ENCODE measurements around the gene PCBP3.
"Not testable (repeated sequence)": the region's sequence is repeated elsewhere in the genome, so short reads cannot be mapped to it uniquely, and the experiment has no call there.

The PCBP3 gene

DNA sequence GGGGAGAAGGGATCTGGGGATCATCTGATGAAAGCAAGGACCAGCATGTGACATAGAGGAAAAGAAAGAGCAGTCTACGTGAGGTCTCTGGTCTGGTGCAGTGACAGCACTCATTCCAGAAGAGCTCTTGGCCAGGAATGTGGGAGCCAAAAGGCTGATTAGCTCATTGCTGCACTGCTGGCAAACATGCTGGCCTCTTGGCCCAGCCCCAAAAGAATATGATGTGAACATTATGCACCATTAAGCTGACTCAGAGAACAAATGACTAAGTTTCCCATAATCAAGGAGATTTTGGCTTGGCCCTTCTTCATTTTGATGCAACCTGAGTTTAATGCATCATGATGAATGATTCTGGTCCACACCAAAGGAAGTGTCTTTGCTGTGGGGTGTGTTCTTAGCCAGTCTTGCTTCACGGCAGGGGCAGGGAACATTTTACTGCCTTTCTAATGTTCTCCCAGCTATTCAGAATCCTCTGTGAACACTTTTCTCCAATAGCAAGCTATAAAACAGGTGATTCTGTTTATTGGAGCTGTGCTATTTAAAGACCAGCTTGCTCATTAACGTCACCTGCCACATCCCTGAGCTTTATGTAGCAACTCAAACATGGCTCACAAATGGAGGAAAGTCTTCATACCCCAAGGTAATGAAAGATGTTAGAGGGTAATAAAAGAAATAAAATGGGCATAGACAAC is 55.1 kb downstream of the PCBP3 start:
- no peak for DNase-seq

DNA sequence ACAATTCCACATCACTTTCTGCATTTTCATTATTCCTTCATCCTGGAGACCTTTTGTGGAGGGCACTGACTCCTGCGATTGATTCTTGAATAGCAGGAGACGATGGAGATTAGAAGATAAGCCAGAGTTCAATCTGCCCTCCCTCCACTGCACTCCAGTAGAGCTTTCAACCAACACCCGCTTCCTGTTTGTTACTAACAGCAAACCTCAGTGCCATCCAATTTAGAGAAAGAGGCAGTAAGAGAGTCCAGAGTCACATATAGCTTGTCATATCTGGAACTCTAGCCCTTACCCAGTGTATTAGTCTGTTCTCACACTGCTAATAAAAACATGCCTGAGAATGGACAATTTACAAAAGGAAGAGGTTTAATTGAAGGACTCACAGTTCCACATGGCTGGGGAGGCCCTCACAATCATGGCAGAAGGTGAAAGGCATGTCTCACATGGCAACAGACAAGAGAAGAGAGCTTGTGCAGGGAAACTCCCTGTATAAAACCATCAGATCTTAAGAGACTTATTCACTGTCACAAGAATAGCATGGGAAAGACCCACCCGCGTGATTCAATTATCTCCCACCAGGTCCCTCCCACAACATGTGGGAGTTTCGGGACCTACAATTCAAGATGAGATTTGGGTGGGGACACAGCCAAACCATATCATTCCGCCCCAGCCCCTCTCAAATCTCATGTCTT is 55.9 kb downstream of the PCBP3 start:
- no peak for DNase-seq

DNA sequence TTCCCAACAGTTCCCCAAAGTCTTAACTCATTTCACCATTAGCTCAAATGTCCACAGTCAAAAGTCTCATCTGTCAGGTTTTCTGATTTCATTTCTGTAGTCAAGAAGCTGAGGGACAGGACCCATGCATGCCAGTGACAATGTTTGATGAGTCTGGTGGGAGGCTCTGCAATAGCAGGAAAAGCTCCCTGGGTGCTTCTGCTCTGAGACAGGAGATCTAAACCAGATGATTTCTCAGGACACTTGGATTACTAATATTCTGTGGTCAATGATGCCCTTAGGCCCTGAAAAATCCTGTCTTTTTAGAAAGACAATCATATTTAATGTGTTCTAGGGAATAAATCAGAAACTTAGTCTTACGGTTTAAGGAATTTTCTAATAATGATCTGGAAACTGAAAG is 56.4 kb downstream of the PCBP3 start:
- DNase-seq, result no peak

DNA sequence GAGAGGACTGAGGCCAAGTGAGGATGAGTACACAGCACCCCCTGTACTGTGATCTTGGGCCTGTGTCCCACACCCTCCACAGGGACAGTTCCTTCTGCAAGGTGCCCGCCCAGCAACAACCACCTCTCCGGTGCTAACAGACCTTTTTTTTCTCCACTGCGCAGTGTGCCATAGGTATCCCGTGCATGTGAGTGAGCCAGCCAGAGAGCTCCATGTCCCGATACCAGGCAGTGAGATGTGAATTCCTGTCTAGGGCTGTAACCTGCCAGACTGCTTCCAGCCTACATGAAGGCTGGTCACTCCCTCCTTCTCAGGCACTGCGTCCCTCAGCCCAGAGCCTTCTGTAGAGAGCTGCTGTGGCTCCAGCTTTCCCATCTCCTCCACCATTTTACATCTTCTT is 56.9 kb downstream of the PCBP3 start:
- no peak for DNase-seq

DNA sequence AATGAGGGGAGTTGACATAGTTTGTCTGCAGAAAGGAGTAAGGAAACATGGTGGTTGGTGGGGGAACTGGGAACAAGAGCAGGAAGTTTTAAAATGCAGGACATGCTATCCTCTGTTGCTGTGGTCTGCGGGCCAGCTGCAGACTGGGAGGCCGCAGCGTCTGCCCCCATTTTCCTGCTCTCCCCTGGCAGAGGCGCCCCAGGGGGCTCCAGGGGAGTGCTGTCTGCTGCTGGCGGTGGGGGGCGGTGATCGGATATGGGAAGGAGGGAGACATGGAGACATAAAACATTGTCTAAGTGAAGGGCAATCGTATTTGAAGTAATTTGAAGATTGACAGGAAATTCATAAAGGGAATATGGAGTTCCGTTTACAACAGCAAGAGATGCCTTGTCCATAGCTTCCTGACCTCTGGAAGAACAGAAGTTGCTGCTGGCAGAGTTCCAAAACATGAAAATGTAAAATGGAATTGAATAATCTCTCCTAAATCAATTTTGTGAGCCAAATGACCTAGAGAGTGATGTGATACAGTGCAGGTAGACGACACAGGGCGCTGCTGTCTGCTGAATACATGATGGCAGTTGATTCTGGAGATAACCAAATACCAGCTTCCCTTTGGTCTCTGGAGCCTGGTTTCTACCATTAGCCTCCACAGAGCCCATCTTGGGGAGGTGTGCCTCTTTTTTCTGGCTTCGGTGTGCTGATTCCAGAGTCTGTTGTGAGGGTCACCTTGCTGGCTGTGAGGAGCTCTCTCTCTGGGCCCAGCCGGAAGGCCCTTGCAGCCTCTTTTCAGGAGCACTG is 61.0 kb downstream of the PCBP3 start:
- DNase-seq, result no peak

DNA sequence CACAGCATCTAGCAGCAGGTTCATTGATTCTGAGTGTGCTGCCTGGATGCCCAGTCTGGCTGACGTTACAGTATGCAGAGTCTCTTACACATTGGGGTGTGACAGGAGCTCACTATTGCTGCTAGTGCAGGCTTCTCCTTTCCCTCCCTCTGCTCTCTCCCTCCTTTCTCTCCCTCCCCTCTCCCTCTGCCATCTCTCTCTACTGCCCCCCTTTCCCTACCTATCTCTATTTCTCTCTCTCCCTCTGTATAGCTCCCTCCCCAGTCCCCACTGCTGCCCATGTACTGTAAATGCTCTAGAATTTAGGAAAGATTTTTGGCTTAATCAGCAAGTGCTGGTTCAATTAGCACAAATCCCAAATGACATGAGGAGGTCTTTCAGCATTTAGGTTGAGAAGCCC is 62.8 kb downstream of the PCBP3 start:
- DNase-seq, result no peak

DNA sequence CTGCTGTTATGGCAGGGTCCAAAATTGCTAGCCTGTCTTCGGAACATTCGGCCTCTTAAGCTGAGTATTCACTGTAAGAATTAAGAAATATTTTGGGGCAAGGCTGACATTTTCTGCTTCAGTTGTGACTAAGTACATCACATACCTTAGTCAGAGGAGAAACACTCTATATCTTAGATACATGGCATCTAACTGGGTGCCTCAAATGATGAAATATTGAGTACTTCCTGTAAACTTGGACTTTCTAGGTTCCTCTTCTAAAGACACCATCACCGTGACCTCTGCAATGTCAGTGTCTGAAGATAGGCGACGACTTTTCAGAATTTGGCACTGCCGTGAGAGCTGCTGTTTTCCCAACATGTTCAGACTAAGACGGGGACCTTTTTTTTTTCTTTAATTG is 65.6 kb downstream of the PCBP3 start:
- DNase-seq, result no peak

DNA sequence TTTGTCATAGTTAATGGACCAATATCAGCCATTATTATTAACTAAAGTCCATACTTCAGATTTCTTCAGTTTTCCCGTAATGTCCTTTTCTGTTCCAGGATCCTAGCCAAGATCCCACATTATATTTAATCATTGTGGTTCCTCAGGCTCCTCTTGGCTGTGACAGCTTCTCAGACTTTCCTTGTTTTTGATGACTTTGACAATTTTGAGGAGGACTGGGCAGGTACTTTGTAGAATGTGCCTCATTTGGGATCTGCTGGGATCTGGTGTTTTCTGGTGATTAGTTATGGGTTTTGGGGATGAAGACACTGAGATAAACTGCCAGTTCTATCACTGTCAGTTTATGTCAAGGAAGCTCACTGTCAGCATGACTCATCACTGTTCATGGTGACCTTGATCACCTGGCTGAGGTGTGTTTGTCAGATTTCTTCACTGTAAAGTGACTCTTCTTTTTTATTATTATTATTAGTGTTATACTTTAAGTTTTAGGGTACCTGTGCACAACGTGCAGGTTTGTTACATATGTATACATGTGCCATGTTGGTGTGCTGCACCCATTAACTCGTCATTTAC is 66.3 kb downstream of the PCBP3 start:
- DNase-seq, result no peak

DNA sequence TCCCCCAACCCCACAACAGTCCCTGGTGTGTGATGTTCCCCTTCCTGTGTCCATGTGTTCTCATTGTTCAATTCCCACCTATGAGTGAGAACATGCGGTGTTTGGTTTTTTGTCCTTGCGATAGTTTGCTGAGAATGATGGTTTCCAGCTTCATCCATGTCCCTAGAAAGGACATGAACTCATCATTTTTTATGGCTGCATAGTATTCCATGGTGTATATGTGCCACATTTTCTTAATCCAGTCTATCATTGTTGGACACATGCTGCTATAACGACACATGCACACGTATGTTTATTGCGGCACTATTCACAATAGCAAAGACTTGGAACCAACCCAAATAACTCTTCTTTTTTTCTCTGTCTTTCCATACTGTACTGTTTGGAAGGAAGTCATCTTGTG is 66.8 kb downstream of the PCBP3 start:
- DNase-seq, result not testable (repeated sequence)

DNA sequence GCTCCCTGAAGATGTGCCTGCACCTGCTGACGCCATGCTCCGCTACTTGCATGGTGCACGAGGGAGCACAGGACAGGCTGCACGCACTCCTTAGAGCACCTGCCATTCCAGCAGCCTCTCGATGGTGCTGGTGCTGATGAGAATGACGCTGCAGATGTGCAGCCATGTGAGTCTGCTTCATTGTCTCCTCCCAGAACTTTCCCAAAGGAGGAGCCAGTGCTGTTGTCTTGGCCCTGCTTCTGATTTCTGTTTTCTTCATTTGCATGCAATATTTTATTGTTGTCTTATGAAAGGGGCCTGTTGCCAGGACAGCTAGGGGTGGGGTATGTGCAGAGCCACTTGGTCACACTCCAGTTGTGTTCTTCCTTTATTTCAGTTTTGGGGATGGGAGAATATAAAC is 70.1 kb downstream of the PCBP3 start:
- DNase-seq, result no peak

DNA sequence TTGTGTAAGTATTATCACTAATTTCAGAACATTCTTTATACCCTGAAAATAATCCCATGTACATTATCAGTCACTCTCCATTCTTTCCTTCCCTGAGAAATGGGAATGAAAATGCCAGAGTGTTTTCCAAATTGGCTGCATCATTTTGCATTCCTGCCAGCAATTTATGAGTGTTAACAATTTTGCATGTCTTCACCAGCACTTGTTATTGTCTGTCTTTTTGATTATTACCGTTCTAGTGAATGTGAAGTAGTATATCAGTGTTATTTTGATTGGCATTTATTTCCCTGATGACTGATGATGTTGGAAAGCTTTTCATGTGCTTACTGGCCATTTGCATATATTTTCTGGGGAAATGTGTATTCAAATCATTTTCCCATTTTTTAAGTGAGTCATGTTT is 71.9 kb downstream of the PCBP3 start:
- DNase-seq, result no peak

DNA sequence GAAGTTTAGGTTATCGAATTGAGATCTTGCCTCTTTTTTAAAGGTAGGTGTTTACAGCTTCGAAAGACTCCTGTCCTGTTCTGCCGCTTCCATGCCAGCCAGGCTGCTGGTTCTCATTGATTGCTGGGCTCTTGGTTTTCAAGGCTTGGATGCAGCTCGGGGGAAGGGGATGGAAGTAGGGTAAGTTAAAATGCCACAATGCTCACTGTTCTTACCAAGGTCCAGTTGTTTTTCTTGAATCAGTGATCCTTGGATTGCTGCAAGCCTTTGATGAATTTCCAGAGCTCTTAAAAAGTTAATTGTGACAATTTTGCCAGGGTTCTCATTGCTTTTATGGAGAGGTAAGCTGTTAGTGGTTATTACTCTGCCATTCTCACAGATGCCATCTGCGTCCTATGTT is 74.9 kb downstream of the PCBP3 start:
- no peak for DNase-seq

DNA sequence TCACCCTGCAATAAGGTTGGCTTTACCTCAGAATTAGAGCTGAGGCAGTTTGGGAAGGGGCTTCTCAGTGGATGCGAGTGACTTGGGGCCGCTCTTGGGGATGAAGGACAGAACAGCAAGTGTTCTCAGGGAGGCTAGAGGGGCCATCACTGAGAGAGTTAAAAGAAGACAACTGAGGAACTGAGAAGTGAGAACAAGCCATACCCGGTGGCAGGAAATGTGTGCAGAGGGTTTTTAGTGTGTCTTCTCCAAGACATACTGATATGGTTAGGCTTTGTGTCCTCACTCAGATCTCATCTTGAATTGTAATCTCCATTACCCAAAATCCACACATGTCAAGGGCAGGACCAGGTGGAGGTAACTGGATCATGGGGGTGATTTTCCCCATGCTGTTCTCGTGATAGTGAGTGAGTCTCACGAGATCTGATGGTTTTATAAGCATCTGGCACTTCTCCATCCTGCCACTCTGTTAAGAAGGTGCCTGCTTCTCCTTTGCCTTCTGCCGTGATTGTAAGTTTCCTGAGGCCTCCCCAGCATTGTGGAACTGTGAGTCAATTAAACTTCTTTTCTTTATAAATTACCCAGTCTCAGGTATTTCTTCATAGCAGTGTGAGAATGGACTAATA is 75.8 kb downstream of the PCBP3 start:
- DNase-seq, result no peak

DNA sequence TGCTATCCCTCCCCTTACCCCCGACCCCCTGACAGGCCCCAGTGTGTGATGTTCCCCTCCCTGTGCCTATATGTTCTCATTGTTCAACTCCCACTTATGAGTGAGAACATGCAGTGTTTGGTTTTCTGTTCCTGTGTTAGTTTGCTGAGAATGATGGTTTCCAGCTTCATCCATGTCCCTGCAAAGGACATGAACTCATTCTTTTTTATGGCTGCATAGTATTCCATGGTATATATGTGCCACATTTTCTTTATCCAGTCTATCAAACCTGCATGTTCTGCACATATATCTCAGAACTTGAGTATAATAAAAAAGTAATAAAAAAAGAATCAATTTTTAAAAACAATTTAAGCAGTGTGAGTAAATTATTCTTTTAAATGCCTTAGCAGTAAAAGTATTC is 76.7 kb downstream of the PCBP3 start:
- not testable (repeated sequence) for DNase-seq

DNA sequence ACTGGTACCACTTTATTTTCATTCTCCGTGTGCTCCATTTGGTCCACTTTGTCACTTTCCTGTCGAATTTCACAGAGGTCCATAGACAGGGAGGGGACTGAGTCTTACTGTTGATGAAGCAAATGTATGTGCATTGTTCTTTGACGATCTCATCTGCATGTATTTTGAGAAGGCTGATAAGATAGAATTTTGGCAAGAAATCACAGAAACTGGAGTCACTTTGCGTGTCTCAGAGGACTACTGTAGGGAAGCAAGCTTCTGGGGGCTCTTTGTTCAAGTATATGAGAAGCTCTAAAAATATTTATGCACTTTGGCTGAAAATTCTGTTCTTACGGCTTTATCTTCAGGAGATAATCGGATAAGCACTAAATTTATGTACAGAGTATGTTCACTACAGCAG is 78.1 kb downstream of the PCBP3 start:
- no peak for DNase-seq

DNA sequence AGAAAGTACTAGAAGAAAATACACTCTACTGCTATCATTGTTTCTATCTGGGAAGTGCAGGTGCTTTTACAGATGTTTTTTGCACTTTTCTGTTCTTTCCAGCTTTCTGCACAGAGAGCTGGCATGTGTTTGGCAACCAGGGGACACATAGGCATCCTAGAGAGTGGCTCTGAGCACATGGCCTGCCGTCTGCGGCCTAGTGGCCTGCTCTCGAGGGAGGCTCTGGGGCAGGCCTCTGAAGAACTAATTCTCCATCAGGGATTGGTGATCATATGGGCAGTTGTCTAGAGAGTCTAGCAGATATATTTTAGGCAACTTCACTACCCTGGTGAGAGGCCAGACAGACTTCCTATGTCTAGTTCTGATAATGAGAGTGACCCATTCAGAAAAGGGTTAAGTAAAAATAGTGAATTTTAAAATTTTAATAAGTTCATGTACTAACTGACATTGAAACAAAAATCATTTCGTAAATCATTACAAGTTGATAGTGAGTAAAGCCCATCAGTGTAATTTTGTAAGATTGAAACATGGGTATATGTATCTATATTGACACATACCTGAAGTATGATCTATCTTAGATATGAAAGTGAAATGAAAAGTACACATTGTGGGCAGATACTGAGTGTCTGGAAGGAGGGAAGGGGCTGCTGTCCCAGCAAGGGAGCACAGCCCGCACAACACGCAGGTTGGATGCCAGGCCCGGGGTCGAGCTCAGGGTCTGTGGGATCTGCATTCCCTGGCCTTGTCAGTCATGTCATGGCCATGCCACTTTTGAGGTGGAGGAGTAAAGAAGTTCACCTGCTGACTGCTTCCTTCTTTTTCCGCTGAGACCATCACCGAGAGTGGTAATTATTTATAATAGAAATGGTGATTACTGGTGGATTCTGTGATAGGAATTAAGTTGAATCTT is 79.8 kb downstream of the PCBP3 start:
- no peak for DNase-seq

DNA sequence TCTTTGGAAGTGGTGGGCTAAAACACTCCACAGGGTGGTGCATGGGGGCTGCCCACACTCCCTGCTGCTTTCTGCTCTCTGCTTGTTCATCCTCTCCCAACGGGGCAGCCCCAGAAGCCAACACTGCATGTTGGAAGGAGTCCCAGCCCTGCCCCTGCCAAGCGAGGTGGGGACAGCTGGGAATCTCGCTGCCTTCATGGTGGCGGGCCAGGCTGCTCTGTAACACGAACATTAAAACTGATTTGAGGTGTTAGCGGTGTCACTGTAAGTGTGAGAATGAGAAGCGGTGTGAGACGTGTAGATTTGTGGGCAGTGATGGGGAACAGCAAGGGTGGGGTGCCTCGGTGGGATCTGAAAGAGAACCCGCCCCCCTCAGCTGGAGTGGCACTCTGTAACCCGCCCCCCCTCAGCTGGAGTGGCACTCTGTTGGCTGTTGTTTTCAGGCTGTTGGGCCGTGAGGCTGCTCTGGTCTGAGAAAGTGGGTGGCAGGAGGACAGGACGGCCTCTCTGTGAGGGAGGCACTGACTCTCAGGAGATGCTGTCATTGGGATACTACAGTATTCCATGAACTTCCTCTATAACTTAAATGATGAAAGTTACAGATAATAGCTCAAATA is 80.9 kb downstream of the PCBP3 start:
- DNase-seq, result no peak

DNA sequence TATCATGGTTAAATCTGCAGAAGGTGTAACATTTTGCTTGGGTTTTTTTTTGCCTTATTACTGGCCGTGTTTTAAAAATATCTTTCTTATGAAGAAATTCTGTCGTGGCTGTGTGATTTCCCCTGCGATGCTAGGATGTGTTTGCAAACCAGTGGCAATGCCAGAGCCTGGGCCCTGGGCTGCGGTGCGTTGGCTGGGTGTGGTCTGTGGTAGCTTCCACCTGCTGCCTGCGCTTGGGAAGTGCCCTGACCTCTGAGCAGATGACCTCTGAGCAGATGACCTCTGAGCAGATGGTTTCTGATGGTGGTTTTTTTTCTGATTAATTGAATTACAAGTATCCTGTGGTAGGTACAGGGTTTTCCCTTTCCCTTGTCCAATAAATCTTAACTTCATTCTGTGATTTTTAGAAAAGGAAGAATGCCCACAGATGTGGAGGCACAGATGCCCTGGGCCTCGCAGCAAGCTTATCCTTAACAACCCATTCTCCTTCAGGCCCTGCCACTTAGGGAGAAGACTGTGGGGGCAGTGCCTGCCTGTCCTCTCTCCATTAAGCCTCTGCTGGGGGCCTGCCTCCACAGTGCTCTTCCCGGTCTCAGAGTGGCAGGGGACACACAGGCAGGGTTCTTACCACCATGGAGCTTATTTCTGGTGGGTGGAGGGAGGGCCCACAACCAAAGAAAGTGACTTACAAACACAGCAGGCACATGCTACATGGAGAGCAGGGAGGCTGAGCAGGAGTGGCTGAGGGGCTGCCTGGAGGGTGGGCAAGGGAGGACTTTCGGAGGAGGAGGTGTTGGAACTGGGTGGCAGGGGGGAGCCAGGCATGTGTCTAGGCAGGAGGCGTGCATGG is 81.7 kb downstream of the PCBP3 start:
- DNase-seq, result no peak

DNA sequence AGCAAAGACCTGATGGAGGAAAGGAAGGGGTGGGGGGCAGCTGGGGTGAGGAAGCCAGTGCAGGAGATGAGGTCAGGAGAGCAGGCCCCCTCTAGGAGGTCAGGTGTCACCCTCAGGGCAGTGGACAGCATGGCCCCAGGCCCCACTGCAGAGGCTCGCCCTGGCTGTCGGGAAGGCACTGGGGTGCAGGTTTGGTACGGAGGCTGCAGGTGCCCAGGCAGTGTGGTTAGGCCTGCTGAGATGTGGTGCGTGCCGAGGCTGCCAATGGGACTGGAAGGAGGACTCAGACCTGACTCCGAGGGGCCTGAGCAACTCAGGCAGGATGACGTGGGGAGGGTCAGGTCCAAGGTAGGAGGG is 82.3 kb downstream of the PCBP3 start:
- DNase-seq, result no peak

DNA sequence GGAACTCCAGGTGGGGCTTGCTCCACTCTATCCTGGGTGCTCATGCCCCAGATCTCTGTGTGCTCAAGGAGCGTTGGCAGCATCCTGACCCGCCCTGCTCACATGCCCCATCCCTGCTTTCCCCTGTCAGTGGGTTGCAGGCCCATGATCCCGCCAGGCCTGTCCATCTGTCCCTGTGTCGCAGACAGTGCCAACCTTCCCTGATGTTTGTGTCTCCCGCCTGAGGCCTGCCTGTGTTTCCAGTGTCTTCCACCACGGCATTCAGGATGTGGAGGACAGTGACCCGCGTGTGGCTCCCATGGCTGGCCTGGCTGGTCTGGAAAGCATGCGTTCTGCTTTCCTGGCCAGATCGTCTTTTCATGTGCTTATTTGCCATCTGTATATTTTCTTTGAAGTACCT is 82.9 kb downstream of the PCBP3 start:
- no peak for DNase-seq

DNA sequence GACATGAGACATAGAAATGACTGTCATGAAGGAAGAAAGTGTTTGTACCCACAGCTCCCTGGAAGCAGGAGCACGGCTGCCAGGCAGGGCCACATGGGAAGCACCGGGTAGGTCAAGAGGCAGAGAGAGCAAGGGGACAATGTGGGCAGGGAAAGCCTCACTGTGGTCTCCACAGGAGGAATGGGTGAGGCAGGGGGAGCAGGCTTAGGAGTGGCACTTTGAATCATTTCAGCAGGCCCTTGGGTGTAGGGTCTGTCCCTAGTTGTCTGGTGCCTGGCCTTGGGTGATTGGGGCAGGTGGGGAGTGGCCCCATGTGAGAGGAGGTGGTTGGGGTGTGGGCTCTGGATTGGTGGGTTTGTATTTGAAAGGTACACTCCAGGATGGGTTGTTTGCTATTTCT is 83.9 kb downstream of the PCBP3 start:
- DNase-seq, result no peak
